Inflammatory macrophage treated with lipopolysaccharide for 1 hour (primary cell): Measurements from ENCODE around the gene M6PR.
"Not testable (repeated sequence)": the region's sequence is repeated elsewhere in the genome, so short reads cannot be mapped to it uniquely, and the experiment has no call there.

Source experiments
- DNase-seq, 2 donors: peaks; one replicate each; pipeline ENCODE4 v3.0.0-alpha.2; 2020 to 2022

Gene M6PR

GRCh38 chr12:8950702-8951478 is 1.4 kb upstream of the M6PR start:
- DNase-seq: peak; percentile 23 to 39

- DNase-seq: no peak
Measured at GRCh38 chr12:8950221-8950527, 729 bp upstream of the M6PR start.

DNA sequence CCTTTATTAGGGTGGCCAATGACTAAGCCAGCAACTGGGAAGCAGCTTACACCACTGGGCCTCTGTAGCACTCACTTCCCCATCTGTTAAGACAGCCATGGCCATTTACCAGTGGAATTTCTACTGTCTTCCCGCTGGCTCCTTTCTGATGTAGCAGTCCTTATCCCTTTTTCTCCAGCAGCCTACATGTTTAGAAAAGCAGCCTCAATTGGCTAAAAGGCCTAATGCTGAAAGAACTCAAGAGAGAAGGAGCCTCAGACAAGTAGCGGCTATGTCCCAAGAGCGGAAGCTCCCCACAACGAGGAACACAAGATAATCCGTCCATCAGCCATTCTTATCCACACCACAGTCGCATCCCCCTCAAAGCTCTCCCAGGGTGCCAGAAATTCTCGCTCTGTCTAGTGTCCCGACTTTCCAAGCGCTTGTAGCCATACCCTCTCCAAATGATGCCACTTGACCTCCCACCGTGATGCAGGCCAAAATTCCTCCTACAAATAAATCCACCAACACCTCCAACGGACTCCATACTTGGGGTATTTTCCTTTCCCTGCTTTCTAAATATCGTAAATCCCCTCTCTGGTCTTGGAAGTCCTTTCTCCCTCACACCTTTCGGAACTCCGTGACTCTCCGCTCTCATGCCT is 624 bp downstream of the M6PR start:
- DNase-seq: peak; percentile 64 to 71

DNA sequence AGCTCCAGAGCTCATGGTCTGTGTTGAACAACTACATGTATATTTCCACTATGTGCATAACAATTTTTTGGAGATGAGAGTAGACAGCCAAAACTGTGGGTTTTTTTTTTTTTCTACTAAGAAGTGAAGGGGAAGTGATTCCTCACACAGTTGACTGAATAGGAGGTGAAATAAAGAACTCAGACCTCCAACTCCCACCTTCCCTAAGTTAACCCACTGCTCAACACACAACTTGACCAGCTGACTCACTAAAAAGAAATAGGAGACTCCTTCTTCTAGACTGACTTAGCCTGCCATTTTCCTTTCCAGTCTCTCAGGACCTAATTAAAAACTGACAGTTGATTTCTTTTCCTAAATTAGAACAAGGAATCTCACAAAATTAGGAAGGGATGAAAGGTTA is 1.7 kb downstream of the M6PR start:
- DNase-seq: peak; percentile 48 to 82

GRCh38 chr12:8946733-8947132 is 2.7 kb downstream of the M6PR start:
- no peak for DNase-seq

DNA sequence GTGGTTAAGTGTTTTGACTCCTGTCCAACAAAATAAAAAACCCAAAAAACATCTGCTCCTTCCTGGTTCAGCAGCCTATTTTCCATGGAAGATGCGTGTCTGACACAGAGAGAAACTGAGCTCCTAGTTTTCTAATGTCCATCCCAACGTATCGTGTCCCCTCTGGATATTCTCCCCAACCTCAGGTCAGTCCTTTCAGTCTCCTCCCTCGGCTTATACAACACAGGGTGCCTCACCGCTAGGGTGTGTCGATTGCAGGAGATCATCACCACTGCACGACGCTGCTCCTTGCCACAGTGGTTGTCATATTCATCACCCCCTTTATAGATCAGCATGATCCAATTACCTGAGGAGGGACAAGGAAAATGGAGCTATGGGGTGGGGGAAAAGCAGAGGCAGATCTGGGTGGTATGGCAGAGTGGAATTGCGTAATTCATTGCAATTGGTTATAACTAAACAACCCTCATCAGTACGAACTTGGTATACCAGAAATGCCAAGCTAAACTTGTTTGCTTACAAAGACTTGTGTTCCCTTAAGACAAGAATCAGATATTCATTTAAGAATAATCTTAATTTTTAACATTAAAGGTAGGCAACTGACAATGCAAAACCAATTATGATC is 5.8 kb downstream of the M6PR start:
- no peak for DNase-seq

- DNase-seq: no peak
Measured at GRCh38 chr12:8941691-8942478, 7.6 kb downstream of the M6PR start.

GRCh38 chr12:8937842-8938442 is 11.5 kb downstream of the M6PR start:
- not testable (repeated sequence) for DNase-seq

- no peak for DNase-seq
Measured at GRCh38 chr12:8936735-8937134, 12.7 kb downstream of the M6PR start.

- not testable (repeated sequence) for DNase-seq
Measured at GRCh38 chr12:8934080-8934479, 15.4 kb downstream of the M6PR start.

- DNase-seq: not testable (repeated sequence)
Measured at GRCh38 chr12:8932464-8932863, 17.0 kb downstream of the M6PR start.

- DNase-seq: not testable (repeated sequence)
Measured at GRCh38 chr12:8930655-8931323, 18.7 kb downstream of the M6PR start.

GRCh38 chr12:8922544-8922943 is 26.9 kb downstream of the M6PR start:
- DNase-seq: no peak

DNA sequence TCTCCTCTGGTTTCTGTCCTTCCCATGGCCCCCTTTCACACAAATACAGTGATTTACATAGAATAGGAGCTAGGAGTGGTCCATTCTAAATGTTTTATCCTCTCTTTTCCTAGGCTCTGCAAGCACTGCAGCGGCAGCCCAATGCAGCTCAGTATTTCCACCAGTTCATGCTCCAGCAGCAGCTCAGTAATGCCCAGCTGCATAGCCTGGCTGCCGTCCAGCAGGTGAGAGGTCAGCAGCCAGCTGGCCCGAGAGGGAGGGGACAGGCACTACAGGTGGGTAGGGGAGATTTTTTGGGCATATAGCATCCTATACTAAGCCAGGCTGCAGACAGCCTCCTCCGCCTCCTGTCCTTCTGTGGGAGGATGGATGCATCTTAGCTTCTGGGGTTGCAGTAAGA is 29.8 kb downstream of the M6PR start:
- not testable (repeated sequence) for DNase-seq

- DNase-seq: no peak
Measured at GRCh38 chr12:8917751-8918150, 31.7 kb downstream of the M6PR start.

GRCh38 chr12:8917031-8917430 is 32.4 kb downstream of the M6PR start:
- no peak for DNase-seq

DNA sequence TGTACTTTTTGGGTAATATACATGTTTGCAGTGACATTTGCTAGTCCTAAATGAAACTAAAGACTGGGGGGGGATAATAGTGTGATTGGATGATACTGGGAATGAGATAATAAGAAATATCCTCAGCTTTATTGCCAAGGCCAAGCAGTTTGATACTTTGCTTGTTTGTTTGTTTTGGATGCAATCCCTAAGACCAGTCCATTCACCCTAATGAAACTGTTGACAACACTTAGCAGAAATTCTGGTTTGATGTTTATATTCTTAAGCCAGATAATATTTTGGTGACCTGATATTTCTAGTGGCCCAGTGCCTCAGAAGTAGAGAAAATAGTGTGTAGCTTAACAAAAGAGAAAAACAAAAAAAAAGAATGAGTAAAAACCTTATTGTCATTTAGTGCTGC is 33.3 kb downstream of the M6PR start:
- no peak for DNase-seq

DNA sequence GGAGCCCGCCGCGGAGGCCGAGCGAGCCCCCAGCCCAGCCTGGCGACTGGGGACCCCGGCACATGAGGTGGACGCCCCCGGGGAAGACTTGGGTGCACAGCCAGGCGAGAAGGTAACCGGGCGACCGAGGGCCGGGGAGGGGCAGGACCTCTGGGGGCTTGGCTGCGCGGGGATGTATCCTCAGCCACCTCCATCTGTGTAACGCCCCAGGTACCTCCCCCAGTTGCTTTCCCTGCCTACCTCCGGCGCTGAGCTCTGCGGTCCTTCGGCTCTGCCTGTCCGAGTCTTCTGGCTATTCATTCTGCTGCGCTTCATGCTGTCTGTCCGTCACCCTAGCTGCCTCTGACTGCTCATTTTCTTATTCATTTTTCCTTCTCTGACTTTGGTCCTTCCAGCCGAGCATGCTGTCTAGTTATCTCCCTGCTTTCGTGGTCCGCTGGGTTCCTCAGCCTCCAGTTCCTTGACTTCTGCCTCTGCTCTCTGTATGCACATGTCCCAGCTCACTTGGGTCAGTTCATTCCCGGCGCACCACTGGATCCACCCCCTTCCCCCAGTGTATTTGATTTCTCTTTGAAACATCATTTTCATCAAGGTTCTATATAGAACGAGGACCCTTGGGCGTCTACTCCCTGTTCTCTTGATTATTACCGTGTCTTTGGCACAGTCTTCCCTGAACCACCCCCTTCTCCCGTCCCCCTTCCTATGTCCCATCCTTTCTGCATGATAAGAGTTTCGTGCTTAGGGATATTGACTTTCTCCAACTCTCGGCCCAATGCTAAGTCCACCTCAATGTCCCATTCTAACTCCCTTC is 34.5 kb downstream of the M6PR start:
- DNase-seq: no peak

DNA sequence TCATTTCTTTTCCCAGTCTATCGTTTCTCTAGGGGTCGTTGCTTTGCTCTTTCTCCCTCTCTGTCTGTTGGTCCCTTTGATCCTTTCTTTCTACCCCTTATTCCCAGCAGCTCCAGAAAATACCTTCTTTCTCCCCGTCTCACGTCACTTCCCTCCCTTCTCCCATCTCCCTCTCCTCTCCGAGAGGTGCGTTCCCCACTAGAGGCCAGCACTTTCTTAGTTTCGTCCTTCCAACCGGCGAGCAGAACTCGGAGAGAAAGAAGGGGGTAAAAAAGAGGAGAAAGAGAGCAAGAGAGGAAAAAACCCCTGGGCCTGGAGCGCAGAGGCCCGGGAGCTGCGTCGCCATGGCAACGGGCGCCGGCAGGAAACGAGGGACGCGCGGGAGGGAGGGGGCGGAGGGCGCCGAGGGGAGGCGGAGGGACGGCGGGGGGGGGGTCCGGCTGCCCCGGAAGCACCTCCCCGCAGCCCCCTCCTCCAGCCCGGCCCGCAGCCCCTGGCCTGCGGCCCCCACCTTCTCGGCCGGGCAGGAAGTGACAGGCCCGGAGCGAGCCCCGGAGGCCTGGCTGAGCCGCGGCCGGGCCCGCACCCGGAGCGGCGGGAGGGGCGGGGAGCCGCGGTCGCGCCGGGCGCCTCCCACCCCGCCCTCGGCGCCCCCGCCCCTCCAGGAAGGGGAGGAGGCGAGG is 35.3 kb downstream of the M6PR start, which contains the start of gene PHC1:
Gene PHC1 (plus strand): TSS at position 477 of the 683 bp plus-strand sequence. CDS start 3,169 bp downstream, outside the sequence.
- peak; percentile 22 to 46 for DNase-seq

DNA sequence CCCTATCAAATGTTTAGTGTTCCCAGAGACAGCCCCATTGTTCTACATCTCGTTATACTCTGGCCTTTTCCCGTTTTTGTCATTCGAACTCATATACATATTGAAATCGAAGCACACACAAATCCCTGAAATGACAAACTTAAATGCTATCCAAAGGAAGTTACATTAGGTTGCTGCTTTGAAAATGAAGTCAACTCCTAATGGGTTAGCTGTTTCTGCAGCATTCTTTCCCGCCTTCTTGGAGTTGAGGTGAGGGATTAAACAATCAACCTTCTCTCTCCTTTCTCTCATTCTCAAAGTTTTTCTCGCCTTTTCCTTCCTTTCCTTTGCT is 35.8 kb downstream of the M6PR start:
- DNase-seq: no peak

DNA sequence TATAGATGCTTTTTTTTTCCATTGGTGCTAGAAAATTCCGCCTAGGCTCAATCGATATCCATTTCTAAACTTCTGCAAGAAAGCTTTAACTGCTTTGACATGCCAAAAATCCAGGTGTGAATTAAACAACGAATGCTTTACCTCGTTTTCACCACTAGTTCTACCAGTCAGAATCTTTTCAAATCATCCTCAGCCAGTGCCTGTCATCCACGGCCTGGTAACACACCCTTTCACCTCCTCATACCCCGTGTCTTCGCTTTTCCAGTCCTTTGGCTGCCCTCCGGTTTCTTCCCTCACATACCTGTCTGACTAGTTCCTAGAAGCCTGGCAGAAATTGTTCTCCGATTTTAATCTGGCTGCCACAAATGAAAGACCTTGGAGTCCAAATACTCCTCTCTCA is 36.5 kb downstream of the M6PR start:
- no peak for DNase-seq
